ENCODE measurements around the gene WWOX.

WWOX gene

DNA sequence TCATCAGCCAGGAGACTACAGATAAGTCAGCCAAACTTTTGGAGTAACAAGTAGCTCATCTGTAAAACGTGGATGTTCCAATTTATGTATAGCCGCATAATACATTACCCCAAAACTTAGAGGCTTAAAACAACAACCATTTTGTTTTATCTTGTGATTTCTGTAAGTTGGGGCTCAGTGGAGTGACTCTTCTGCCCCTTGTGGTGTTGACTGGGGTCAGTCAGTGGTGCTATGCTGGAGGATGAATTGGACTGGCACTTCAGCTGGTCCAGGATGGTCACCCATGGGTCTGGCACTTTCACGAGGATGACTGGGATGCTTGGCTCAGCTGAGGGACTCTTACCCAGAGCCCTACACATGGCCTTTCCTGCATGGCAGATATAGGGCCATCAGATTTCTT, 172.5 kb downstream of the WWOX start:
- no peak for DNase-seq (ENCODE audit: low read depth in 2 of 2)

DNA sequence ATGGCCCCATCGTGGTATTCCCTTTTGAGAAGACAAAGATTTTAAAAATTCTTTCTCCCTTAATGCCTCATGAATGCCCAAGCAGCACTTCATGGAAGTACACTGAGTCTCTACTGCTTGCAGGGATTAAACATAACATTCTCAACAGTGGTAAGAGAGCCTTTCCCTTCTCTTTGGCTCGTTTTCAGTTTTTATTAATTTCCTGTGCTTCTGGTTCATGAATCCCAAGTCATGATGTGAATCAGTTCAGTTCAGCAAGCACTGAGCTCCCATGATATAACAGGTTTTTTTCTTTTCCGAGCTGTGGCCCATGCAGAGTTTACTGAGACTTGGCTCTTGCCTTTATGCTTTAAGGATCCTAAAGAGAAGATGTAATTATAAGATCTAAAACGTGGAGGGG, 175.3 kb downstream of the WWOX start:
- DNase-seq (ENCODE audit: low read depth in 2 of 2): no peak

DNA sequence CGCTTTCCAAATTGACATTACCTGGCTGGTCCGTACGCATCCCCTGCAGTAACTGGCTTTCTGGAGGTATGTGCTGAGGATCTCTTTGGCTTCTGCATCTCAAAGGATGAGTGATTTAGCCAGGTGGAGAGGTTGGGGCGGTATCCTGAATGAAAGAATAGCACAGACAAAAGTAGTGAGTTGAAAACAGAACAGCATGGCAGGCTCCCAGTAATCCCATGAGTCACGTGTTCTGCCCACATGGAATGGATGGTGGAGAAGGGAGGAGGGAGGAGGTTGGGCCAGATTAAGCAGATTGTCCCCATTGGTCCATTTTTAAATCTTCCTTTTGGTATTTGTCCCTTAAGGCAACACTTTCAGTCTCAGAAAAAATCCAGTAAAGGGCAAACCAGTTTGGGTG, 176.0 kb downstream of the WWOX start:
- no peak for DNase-seq (ENCODE audit: low read depth in 2 of 2)

GRCh38 chr16:78277321-78278055, 178.0 kb downstream of the WWOX start:
- no peak for DNase-seq (ENCODE audit: low read depth in 2 of 2)

GRCh38 chr16:78278056-78278450, 178.6 kb downstream of the WWOX start:
- no peak for DNase-seq (ENCODE audit: low read depth in 2 of 2)

DNA sequence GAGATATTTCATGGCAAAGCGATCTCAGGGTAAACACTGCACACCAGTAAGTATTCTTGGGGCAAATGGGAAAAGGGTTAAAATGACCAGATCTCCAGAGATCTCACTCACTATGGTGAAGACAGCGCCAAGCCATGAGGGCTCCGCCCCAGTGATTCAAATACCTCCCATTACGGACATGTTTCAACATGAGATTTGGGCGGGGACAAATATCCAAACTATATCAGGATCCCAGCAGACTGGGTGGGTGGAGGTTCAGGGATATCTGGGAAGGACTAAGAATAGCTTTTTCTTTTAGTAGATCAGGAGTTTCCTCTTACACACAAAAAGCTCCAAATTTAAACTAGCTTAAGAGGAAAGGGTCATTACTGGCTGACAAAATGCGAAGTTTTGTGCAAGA, 181.7 kb downstream of the WWOX start:
- no peak for DNase-seq (ENCODE audit: low read depth in 2 of 2)

DNA sequence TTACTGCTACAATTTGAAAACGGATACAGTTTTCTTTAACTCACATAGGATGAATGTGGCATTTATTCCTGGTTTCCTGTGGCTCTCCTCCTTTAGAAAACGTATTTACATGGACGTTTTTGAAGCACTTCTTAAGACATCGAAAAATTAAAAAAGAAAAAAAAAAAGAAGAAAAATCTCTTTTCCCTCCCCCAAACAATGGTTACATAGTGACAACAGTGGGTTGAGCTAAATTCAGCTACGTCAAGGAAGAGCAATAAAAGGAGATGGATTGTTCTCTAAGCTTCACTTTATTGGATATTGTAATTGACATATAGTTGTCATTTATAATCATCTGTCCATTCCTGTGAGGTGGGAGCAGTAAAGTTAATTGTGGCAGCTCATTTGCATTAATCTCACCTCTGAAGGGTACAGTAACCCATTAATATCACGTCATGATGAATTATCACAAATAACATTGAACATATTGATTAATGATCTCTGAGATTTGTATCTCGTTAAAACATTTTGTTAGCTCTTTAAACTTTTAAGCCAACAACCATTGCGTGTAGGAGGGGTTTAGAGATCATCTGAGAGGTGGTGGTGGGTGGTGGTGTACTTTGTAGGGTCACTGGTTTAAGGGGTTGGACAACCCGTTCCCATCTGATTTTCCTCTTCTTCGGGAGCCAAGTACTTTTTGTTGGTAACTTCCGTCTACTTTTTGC, 184.2 kb downstream of the WWOX start:
- DNase-seq (ENCODE audit: low read depth in 2 of 2): no peak

- no peak for DNase-seq (ENCODE audit: low read depth in 2 of 2)
Observed at GRCh38 chr16:78284326-78284725, 184.9 kb downstream of the WWOX start.

DNA sequence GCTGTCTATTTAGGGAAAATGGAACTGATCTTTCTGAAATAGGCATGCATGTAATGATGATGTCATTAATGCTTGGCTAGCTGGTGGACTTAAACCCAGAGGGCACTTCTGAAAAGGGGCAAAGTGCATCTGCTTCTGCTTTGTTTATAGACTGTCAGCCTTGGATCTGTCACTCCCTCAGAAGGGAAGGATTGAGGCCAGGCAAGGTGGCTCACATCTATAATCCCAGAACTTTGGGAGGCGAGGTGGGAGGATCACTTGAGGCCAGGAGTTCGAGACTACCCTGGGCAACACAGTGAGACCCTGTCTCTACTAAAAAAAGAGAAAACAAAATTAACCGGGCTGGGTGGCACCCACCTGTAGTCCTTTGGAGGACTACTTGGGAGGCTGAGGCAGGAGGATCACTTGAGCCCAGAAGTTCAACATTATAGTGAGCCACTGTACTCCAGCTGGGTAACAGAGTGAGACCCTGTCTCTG, 185.5 kb downstream of the WWOX start:
- DNase-seq (ENCODE audit: low read depth in 2 of 2): no peak

DNA sequence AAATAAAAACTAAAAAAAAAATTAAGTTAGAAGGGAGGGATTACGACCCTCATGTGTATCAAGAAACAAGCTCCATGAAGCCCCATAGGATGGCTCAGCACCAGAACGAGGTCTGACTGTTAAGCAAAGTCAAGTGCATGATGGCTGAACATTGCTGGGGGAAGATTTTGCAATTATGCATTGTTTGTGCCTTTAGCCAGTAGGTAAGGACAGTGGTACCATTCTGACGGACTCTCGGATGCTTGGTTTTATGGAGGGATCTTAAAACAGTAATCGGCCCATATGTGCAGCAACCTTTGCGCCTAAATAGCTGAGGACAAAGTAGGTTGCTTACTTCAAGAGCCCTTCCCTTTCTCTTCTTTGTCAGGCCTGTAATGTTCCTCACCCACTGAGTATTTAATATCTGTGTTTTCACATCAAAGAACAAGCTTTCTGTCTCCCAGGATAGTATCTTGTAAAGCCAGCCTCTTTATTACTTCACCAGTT, 186.0 kb downstream of the WWOX start:
- DNase-seq (ENCODE audit: low read depth in 2 of 2): no peak

- no peak for DNase-seq (ENCODE audit: low read depth in 2 of 2)
Observed at GRCh38 chr16:78286065-78286464, 186.6 kb downstream of the WWOX start.

DNA sequence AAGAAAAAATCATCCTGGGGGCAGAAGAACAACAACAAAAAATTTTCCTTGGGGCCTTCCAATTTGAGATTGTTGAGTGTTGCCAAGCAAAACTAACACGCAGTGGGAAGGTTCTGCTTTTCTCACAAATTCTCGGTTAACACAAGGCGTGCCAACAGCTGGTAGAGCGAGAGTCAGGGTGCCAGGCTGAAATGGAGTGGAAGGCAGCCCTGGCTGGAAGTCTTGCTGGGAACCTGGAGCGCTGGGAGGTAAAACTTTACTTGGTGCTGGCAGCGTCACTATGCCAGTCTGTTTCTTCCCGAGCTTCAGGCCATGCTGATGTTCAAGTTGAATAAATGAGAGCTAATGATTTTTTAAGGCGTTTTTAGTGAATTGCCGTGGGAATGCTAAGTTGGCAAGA, 189.4 kb downstream of the WWOX start:
- no peak for DNase-seq (ENCODE audit: low read depth in 2 of 2)

DNA sequence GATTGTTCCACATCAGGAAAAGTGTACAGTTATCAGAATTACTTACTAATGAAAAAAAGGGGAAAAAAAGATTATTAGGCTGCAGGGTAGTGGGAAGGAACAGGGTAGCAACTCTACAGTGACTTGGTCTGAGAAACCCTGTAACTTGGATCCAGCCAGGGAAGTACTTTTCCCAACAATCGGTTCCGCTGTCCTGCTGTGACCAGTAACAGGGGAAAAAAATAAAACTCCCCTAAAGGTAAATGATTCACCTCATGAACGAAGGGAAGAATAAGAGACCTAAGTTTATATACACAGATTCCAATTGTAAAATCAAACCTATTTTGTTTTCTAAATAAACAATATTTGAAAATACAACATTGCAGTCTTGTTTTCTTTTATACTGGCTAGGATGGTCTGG, 189.9 kb downstream of the WWOX start:
- no peak for DNase-seq (ENCODE audit: low read depth in 2 of 2)

DNA sequence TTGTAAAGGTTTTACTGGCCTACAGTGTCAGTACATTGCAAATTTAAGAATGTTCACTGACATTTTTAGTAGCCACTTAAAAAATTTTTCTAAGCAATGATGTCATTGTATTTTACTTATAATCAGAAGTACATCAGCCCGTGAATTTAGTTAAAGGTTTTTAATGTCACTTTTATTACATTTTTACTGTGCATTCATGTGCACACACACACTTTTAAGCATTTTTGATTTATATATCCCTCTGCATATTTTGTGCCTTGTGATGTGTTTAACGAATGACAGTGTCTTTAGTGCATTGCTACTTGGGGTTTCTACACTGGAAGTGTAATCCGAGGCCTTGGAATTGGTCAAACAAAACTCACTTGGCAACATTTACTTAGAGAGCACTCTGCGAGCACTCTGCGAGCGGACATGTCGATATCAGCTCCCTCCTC, 190.4 kb downstream of the WWOX start:
- DNase-seq (ENCODE audit: low read depth in 2 of 2): no peak

DNA sequence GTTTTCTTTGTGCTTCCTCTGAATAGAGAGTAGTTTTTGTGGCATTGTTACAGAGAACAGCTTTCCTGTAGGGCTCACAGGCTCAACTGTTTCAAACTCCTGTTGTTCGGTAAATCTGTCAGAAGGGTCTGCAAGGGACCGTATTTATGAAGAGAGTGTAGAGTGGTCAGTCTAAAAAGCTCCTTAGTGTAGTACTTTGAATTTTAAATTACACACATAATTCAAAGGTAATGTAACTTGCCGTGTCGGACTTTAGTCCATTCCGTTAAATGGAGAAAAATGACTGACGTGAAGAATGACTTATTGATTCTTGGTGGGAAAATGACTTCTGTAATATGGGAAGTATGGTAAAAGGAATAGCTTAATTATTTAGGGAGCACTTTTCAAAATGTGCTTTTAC, 190.9 kb downstream of the WWOX start:
- no peak for DNase-seq (ENCODE audit: low read depth in 2 of 2)

GRCh38 chr16:78290872-78291591, 191.6 kb downstream of the WWOX start:
- DNase-seq (ENCODE audit: low read depth in 2 of 2): no peak

- no peak for DNase-seq (ENCODE audit: low read depth in 2 of 2)
Observed at GRCh38 chr16:78291604-78292003, 192.2 kb downstream of the WWOX start.

DNA sequence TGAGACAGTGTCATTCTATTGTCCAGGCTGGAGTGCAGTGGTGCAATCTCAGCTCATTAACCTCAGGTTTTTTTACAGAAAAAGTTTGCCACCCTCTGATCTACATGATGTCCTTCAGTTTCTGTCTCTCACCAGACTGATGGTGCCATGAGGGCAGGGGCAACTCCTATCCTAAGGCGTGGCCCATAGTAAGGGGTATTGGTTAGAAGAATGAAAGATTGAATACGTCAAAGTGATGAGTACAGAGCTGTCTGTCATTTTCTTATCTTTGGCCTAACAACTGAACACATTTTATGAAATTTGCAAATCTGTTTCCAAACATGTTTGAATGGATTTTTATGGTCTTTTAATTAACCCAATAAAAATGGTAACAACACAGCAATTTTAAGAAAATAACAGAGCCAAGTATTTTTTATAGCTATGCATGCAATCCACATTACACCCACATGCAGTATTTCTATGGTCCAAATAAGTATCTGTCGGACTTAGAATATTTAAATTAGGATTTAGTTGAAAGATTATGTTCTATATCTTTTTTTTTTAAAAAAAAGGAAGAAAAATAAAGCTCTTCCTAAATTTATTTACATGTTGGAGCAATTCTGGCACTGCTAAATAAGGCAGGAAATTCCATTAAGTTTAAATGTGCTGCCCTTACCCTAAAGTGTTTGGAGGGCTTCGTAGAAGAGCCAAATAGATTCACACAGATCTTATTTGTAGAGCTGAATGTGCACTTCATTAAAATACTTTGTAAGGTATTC, 192.8 kb downstream of the WWOX start:
- no peak for DNase-seq (ENCODE audit: low read depth in 2 of 2)

GRCh38 chr16:78292844-78293380, 193.5 kb downstream of the WWOX start:
- DNase-seq (ENCODE audit: low read depth in 2 of 2): no peak

- no peak for DNase-seq (ENCODE audit: low read depth in 2 of 2)
Observed at GRCh38 chr16:78294538-78295225, 195.2 kb downstream of the WWOX start.
